T-helper 9 cell (primary cell): ENCODE results near the gene ZNF92.
A peak's percentile ranks its signal among the peaks of the same experiment; 100 is the strongest.
"Not testable (repeated sequence)": the region's sequence is repeated elsewhere in the genome, so short reads cannot be mapped to it uniquely, and the experiment has no call there.

ENCODE experiments used
- DNase-seq: peaks from one replicate; pipeline ENCODE4 v3.0.0-alpha.2; 2020
- total RNA-seq, 2 donors: gene quantifications; one replicate each; lab custom pipeline; 2026; lab: John Stamatoyannopoulos, UW

ZNF92 gene
- 50.6 to 57.7 reads per million in 2 donors for total RNA-seq

- peak; percentile 92 for DNase-seq
Observed at GRCh38 chr7:65373608-65374351, at the start of gene ZNF92. TSS of gene ZNF92 (plus strand) at chr7:65373855. CDS start at chr7:65373998, 143 bp downstream.

GRCh38 chr7:65325793-65326432 lies 47.7 kb upstream of the ZNF92 start:
- DNase-seq: no peak

GRCh38 chr7:65338346-65338745 lies 35.3 kb upstream of the ZNF92 start:
- DNase-seq: no peak

- DNase-seq: no peak
Observed at GRCh38 chr7:65339257-65339656, 34.4 kb upstream of the ZNF92 start.

GRCh38 chr7:65342723-65343629 lies 30.7 kb upstream of the ZNF92 start:
- DNase-seq: no peak

- DNase-seq: not testable (repeated sequence)
Observed at GRCh38 chr7:65344541-65344940, 29.1 kb upstream of the ZNF92 start.

- DNase-seq: no peak
Observed at GRCh38 chr7:65354263-65354662, 19.4 kb upstream of the ZNF92 start.

- DNase-seq: no peak
Observed at GRCh38 chr7:65369843-65370242, 3.8 kb upstream of the ZNF92 start.

- no peak for DNase-seq
Observed at GRCh38 chr7:65371468-65371867, 2.2 kb upstream of the ZNF92 start.

- no peak for DNase-seq
Observed at GRCh38 chr7:65379318-65379717, 5.7 kb downstream of the ZNF92 start.

- DNase-seq: no peak
Observed at GRCh38 chr7:65381742-65382141, 8.1 kb downstream of the ZNF92 start.

GRCh38 chr7:65382452-65382851 lies 8.8 kb downstream of the ZNF92 start:
- no peak for DNase-seq

GRCh38 chr7:65387891-65388290 lies 14.2 kb downstream of the ZNF92 start:
- no peak for DNase-seq

GRCh38 chr7:65390588-65390987 lies 16.9 kb downstream of the ZNF92 start:
- no peak for DNase-seq

- DNase-seq: no peak
Observed at GRCh38 chr7:65397730-65398142, 24.1 kb downstream of the ZNF92 start.

- not testable (repeated sequence) for DNase-seq
Observed at GRCh38 chr7:65398671-65399070, 25.0 kb downstream of the ZNF92 start.

- not testable (repeated sequence) for DNase-seq
Observed at GRCh38 chr7:65399101-65399500, 25.4 kb downstream of the ZNF92 start.

GRCh38 chr7:65404020-65404419 lies 30.4 kb downstream of the ZNF92 start:
- DNase-seq: no peak

- not testable (repeated sequence) for DNase-seq
Observed at GRCh38 chr7:65406706-65407105, 33.1 kb downstream of the ZNF92 start.

- DNase-seq: no peak
Observed at GRCh38 chr7:65409363-65409762, 35.7 kb downstream of the ZNF92 start.

GRCh38 chr7:65411249-65411648 lies 37.6 kb downstream of the ZNF92 start:
- DNase-seq: no peak

- no peak for DNase-seq
Observed at GRCh38 chr7:65422670-65423069, 49.0 kb downstream of the ZNF92 start.

GRCh38 chr7:65423286-65423685 lies 49.6 kb downstream of the ZNF92 start:
- not testable (repeated sequence) for DNase-seq
